ENCODE data around the gene MPV17. TPM values are rescaled to one million over a fixed set of nuclear protein-coding genes. Genes with fewer than 3 reads are reported as not detected.

The MPV17 gene
- total RNA-seq, 1 experiment from 2014 or later = 59.4 TPM

DNA sequence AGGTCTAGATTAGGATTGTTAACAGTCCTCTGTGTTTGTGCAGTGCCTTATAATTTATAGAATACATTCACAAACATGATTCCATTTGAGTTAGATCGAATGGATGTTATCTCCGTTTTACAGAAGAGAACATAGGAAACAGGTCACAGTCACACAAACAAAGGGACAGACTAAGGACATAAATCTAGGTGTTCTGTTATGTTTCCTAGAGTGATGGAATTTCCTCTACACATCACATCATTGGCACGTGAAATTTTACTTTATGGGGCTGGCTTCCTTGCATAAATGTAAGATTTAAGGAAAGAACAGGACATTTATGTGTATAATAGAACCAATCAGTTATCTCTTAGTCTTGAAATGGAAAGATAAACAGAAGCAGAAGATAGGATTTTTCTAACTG is 34.3 kb downstream of the MPV17 start:
- H3K9me3 ChIP-seq (ENCODE audit: control insufficient read depth, low read depth, low read length) = no peaks in the 10 kb centered on the region
- no peak for DNase-seq
- Mint-ChIP-seq H3K4me3 (no peak overlapping the region), H3K4me1 (peaks cover 37 to 39% of the 10 kb centered on the region in 2 experiments), H3K9me3 (no peaks in the 10 kb centered on the region), H3K27ac (no peak overlapping the region), H3K27me3 (ENCODE audit: low read depth) (peaks cover 10% of the 10 kb centered on the region), H3K36me3 (ENCODE audit: insufficient read depth in 1 of 3, low read depth in 3 of 3) (no peaks in the 10 kb centered on the region)
- no peak overlapping the region for H2AK5ac ChIP-seq (ENCODE audit: insufficient read length, low read length)
- no peak overlapping the region for H2BK120ac ChIP-seq (ENCODE audit: low read depth, low read length, poor library complexity, severe bottlenecking)
- no peak overlapping the region for H2BK12ac ChIP-seq (ENCODE audit: insufficient read length, low read depth, low read length)
- no peak overlapping the region for H4K91ac ChIP-seq (ENCODE audit: insufficient read length, low read depth, low read length)
- TF ChIP-seq, protein P1, sequence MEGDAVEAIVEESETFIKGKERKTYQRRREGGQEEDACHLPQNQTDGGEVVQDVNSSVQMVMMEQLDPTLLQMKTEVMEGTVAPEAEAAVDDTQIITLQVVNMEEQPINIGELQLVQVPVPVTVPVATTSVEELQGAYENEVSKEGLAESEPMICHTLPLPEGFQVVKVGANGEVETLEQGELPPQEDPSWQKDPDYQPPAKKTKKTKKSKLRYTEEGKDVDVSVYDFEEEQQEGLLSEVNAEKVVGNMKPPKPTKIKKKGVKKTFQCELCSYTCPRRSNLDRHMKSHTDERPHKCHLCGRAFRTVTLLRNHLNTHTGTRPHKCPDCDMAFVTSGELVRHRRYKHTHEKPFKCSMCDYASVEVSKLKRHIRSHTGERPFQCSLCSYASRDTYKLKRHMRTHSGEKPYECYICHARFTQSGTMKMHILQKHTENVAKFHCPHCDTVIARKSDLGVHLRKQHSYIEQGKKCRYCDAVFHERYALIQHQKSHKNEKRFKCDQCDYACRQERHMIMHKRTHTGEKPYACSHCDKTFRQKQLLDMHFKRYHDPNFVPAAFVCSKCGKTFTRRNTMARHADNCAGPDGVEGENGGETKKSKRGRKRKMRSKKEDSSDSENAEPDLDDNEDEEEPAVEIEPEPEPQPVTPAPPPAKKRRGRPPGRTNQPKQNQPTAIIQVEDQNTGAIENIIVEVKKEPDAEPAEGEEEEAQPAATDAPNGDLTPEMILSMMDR (conservative IDR thresholded peaks at IDR 0.05) = no peak
- no peaks in the 10 kb centered on the region for H3K23me2 ChIP-seq (ENCODE audit: insufficient read length, low read depth, low read length, poor library complexity, severe bottlenecking)
- WGBS (ENCODE audit: extremely low coverage, insufficient read length, low lambda C conversion rate) = no CpG with 5 or more reads among the region's 3 CpGs
- no peak overlapping the region for H3K23ac ChIP-seq (ENCODE audit: insufficient read length, low read depth, low read length)
- H3K27ac ChIP-seq (ENCODE audit: insufficient read length, low read depth, low read length) = no peak overlapping the region
- H3K18ac ChIP-seq (ENCODE audit: insufficient read length, low read depth, low read length) = no peak overlapping the region
- H3K9ac ChIP-seq (ENCODE audit: extremely low read depth, insufficient read length, low read length) = no peak overlapping the region
- no peaks in the 10 kb centered on the region for H3K79me2 ChIP-seq (ENCODE audit: insufficient read depth, low read length)
- H2AFZ ChIP-seq (ENCODE audit: low read length) = no peak overlapping the region
- no peak overlapping the region for H3K4ac ChIP-seq (ENCODE audit: low read depth, low read length)
- H3K27me3 ChIP-seq (ENCODE audit: insufficient read depth, low read length) = no peaks in the 10 kb centered on the region
- no peaks in the 10 kb centered on the region for H3K79me1 ChIP-seq (ENCODE audit: insufficient read depth, low read depth, low read length, poor library complexity, severe bottlenecking)
- no peak overlapping the region for H2BK15ac ChIP-seq (ENCODE audit: low read depth, low read length)
- no peaks in the 10 kb centered on the region; the same call in none of the 2 replicates for H3K4me1 ChIP-seq (ENCODE audit: insufficient read depth, low read length)
- no peak overlapping the region for H3K4me2 ChIP-seq (ENCODE audit: insufficient read depth, insufficient read length, low read length)
- no peak overlapping the region for H4K8ac ChIP-seq (replicated peaks; ENCODE audit: insufficient read length, low read depth, low read length)
- H3T11ph ChIP-seq (ENCODE audit: low read length) = no peak overlapping the region
- no peak overlapping the region for H2BK20ac ChIP-seq (ENCODE audit: low read depth, low read length, poor library complexity, severe bottlenecking)
- H2BK5ac ChIP-seq (ENCODE audit: insufficient read length, low read length) = no peak overlapping the region
- no peaks in the 10 kb centered on the region for H4K20me1 ChIP-seq (ENCODE audit: control insufficient read depth, insufficient read depth, insufficient read length)
- H4K5ac ChIP-seq (ENCODE audit: insufficient read length, low read depth, low read length) = no peak overlapping the region
- no peak overlapping the region for H3K56ac ChIP-seq (ENCODE audit: insufficient read length, low read depth, low read length)
- H3K14ac ChIP-seq (ENCODE audit: insufficient read depth, low read length) = no peak overlapping the region
